ENCODE data around the gene CLNK.

- TF ChIP-seq CTCF (IDR thresholded peaks at IDR 0.05) (peak in 2 of 6 experiments; percentile 19 to 22), POLR2A (IDR thresholded peaks at IDR 0.05) (no peak)
Observed at GRCh38 chr4:10622728-10623127, 61.8 kb downstream of the CLNK start.

Measured in esophagus squamous epithelium (tissue), 4 donors.